MM.1S (cell line): ENCODE data around the gene KCNQ1.

Experiments used
- CTCF ChIP-seq: fragments of 300-600 bp; sonication (generic); IDR thresholded peaks from 2 replicates; pipeline ENCODE4 v1.5.1; 2016; ENCODE audit warnings: antibody characterized with exemption, low read length, mixed read lengths
- EZH2 ChIP-seq: fragments of 300-600 bp; sonication (generic); optimal IDR thresholded peaks from 2 replicates; pipeline ENCODE3; 2017; ENCODE audit warnings: low read depth, mild to moderate bottlenecking, antibody characterized with exemption, low read length, mixed read lengths
- EZH2phosphoT487 ChIP-seq: fragments of 300-600 bp; sonication (generic); IDR thresholded peaks from 2 replicates; pipeline ENCODE4 v1.6.1; 2018; ENCODE audit warnings: antibody characterized with exemption, low read length

GRCh38 chr11:2524446-2525165 is 79.8 kb downstream of the KCNQ1 start:
- TF ChIP-seq CTCF (no peak), EZH2phosphoT487 (no peak), EZH2 (no peak)
